ENCODE results near the gene FBXW8.

DNA sequence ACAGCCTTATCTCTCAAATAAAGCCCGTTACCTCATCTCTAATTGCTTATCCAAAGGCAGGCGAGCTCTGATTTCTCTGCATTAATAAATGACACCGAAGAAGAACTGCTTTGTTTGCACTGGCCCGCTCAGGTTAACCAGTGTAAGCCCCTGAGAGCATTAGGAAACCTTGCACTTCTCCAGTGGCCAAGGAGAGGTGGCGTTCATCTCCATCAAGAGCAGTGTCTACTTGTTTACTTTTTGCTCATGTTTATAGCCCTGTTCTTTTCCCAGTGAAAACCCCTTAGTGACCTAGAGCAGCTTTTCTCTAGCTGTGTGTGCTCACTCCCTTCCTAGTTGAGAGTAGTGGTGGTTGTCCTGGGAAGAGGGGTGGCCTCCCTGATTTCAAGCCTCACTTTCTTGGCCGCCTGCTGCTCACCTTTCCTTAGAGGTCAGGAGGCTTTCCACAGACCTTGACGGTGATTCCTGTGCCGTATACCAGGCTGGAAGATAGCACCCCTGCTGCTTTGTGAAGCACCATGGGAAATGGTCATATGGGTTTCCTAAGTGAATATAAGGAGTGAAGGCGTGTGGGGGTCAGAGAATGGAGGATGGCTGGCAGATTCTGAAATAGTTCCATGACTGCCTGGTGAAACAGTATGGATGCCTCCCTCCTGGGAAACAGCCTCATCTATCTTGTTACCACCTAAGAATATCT lies 16.6 kb downstream of the FBXW8 start:
- TF ChIP-seq, protein P1, sequence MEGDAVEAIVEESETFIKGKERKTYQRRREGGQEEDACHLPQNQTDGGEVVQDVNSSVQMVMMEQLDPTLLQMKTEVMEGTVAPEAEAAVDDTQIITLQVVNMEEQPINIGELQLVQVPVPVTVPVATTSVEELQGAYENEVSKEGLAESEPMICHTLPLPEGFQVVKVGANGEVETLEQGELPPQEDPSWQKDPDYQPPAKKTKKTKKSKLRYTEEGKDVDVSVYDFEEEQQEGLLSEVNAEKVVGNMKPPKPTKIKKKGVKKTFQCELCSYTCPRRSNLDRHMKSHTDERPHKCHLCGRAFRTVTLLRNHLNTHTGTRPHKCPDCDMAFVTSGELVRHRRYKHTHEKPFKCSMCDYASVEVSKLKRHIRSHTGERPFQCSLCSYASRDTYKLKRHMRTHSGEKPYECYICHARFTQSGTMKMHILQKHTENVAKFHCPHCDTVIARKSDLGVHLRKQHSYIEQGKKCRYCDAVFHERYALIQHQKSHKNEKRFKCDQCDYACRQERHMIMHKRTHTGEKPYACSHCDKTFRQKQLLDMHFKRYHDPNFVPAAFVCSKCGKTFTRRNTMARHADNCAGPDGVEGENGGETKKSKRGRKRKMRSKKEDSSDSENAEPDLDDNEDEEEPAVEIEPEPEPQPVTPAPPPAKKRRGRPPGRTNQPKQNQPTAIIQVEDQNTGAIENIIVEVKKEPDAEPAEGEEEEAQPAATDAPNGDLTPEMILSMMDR (IDR thresholded peaks at IDR 0.05): no peak
- TF ChIP-seq POLR2A (IDR thresholded peaks at IDR 0.05): no peak
- TF ChIP-seq POLR2AphosphoS5 (IDR thresholded peaks at IDR 0.05; ENCODE audit: insufficient read depth in 1 of 2, low read depth in 1 of 2): no peak

Data from vagina (tissue), 2 donors.